Measurements from ENCODE around the gene PUM2. TPM values are rescaled to one million over a fixed set of nuclear protein-coding genes. Genes with fewer than 3 reads are reported as not detected.

The PUM2 gene
- total RNA-seq, 1 experiment from 2014 or later, result 96.8 TPM

DNA sequence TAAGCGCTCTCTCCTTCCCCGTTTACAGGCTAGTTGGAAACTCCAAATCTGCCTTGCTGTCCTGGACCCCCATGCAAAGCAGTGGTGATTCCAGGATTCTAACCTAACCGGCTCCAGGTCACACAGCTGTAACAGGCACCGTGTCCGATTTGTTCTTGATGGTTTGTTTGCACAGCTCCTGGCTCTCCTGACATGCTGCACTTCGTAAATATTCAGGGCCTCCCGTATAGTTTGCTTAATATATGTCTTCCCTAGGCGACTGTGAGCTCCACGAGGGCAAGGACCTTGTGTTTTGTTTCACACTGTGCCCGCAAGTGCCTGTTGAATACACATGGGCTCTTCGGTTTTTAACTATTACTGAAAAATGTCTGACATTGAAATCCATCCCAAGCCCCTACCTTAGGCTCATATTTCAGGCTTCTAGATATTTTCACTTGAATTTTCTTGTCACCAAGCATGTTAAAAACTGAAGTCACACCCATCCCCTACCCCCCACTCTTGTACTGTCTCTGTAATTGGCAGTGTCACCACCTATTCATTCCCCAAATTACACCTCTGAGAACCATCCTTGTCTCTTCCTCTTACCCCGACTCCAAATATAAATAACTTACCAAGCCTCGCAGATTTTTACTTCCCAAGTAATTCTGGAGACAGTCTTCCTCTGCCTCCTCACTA, 1.0 kb upstream of the PUM2 start:
- H3K4me1 Mint-ChIP-seq (ENCODE audit: low read depth, unreplicated experiment), result peaks cover 12% of the 10 kb centered on the region
- H3K4me3 Mint-ChIP-seq (ENCODE audit: low read depth, unreplicated experiment), result no peak overlapping the region
- TF ChIP-seq, protein P1, sequence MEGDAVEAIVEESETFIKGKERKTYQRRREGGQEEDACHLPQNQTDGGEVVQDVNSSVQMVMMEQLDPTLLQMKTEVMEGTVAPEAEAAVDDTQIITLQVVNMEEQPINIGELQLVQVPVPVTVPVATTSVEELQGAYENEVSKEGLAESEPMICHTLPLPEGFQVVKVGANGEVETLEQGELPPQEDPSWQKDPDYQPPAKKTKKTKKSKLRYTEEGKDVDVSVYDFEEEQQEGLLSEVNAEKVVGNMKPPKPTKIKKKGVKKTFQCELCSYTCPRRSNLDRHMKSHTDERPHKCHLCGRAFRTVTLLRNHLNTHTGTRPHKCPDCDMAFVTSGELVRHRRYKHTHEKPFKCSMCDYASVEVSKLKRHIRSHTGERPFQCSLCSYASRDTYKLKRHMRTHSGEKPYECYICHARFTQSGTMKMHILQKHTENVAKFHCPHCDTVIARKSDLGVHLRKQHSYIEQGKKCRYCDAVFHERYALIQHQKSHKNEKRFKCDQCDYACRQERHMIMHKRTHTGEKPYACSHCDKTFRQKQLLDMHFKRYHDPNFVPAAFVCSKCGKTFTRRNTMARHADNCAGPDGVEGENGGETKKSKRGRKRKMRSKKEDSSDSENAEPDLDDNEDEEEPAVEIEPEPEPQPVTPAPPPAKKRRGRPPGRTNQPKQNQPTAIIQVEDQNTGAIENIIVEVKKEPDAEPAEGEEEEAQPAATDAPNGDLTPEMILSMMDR (IDR thresholded peaks at IDR 0.05; ENCODE audit: unreplicated experiment), result no peak
- H3K36me3 Mint-ChIP-seq (ENCODE audit: insufficient read depth, unreplicated experiment), result no peaks in the 10 kb centered on the region
- H3K9me3 Mint-ChIP-seq (ENCODE audit: low read depth, unreplicated experiment), result no peaks in the 10 kb centered on the region
- H3K27ac Mint-ChIP-seq (ENCODE audit: unreplicated experiment), result no peak overlapping the region
- no peak for DNase-seq
- BruUV-seq (replicated peaks), result no TSS peak
- H3K27me3 Mint-ChIP-seq (ENCODE audit: unreplicated experiment), result no peaks in the 10 kb centered on the region
- CTCF ChIA-PET, result interaction anchor here (0.6 to 0.7 kb wide), 2 partner anchors 26 to 27 kb away, joined by 3 read pairs; no protein-coding TSS in a partner anchor
- intact Hi-C loops (cut with micrococcal nuclease; ENCODE audit: unreplicated experiment), result no loop called here

DNA sequence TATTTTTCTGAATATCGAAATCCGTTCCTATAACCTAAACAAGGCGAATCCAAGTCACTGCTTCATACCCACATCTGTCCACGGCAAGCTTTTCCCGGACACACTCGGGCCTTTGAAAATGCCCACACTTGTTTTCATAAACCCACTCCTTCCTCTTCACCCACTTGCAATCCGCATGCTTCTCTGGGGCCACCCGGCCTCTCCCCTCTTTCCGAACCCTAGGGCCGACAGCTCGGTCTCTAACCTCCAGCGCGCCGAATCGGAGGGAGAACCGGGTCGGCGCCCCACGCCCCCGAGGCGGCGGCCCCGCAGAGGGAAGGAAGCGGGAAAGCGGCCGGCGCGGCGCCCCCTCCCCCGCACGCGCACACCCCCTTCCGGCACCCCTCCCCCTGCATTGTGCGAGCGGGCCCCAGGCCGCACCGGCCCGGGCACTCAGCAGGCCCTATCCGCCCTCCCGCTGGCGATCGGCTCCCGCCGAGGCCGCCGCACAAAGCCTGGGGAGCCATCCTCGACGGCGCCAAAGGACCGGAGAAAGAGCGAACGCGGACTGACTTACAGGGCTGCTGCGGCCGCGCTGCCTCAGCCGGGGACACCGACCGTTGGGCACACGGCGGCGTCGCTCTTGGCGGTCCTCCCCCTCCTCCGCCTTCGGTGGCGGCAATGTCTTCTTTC, 467 bp downstream of the PUM2 start:
- no TSS peak for BruUV-seq (replicated peaks)
- Mint-ChIP-seq H3K4me1 (ENCODE audit: low read depth, unreplicated experiment) (peaks cover 20% of the 10 kb centered on the region), H3K4me3 (ENCODE audit: low read depth, unreplicated experiment) (no peak overlapping the region), H3K27ac (ENCODE audit: unreplicated experiment) (peak overlapping the region; percentile 81), H3K36me3 (ENCODE audit: insufficient read depth, unreplicated experiment) (peaks cover 5% of the 10 kb centered on the region), H3K9me3 (ENCODE audit: low read depth, unreplicated experiment) (no peaks in the 10 kb centered on the region), H3K27me3 (ENCODE audit: unreplicated experiment) (no peaks in the 10 kb centered on the region)
- TF ChIP-seq, protein P1 (IDR thresholded peaks at IDR 0.05; ENCODE audit: unreplicated experiment), result no peak
- peak; percentile 62 for DNase-seq
- intact Hi-C loops (cut with micrococcal nuclease; ENCODE audit: unreplicated experiment), result no loop called here
- CTCF ChIA-PET, result no interaction called here

- no peak for DNase-seq
- Mint-ChIP-seq H3K9me3 (ENCODE audit: low read depth, unreplicated experiment) (no peaks in the 10 kb centered on the region), H3K27me3 (ENCODE audit: unreplicated experiment) (no peaks in the 10 kb centered on the region), H3K4me1 (ENCODE audit: low read depth, unreplicated experiment) (peaks cover 20% of the 10 kb centered on the region), H3K27ac (ENCODE audit: unreplicated experiment) (peak overlapping the region; percentile 81), H3K36me3 (ENCODE audit: insufficient read depth, unreplicated experiment) (peaks cover 9% of the 10 kb centered on the region), H3K4me3 (ENCODE audit: low read depth, unreplicated experiment) (no peak overlapping the region)
- intact Hi-C loops (cut with micrococcal nuclease; ENCODE audit: unreplicated experiment), result no loop called here
- TF ChIP-seq, protein P1 (IDR thresholded peaks at IDR 0.05; ENCODE audit: unreplicated experiment), result no peak
- TSS peak; percentile 39 for BruUV-seq (replicated peaks)
- CTCF ChIA-PET, result no interaction called here
These were observed 1.1 kb downstream of the PUM2 start for GRCh38 chr2:20349513-20349921.

DNA sequence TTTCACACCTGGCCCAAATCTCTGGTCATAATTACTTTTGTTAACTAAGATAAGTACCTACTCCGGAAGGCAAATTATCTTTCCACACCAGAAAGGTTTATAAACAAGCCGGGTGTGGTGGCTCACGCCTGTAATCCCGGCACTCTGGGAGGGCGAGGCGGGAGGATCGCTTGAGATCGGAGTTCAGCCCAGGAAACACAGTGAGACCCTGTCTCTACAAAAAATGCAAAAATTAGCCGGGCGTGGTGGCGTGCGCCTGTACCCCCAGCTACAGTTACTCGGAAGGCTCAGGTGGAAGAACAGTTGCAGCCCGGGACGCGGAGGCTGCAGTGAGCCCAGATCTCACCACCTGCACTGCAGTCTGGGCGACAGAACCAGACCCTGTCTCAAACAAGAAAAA, 2.1 kb downstream of the PUM2 start:
- intact Hi-C loops (cut with micrococcal nuclease; ENCODE audit: unreplicated experiment), result no loop called here
- TF ChIP-seq, protein P1 (IDR thresholded peaks at IDR 0.05; ENCODE audit: unreplicated experiment), result no peak
- Mint-ChIP-seq H3K27ac (ENCODE audit: unreplicated experiment) (no peak overlapping the region), H3K4me3 (ENCODE audit: low read depth, unreplicated experiment) (no peak overlapping the region), H3K27me3 (ENCODE audit: unreplicated experiment) (no peaks in the 10 kb centered on the region), H3K36me3 (ENCODE audit: insufficient read depth, unreplicated experiment) (peaks cover 9% of the 10 kb centered on the region), H3K9me3 (ENCODE audit: low read depth, unreplicated experiment) (no peaks in the 10 kb centered on the region), H3K4me1 (ENCODE audit: low read depth, unreplicated experiment) (peaks cover 20% of the 10 kb centered on the region)
- CTCF ChIA-PET, result no interaction called here
- DNase-seq, result peak; percentile 15
- BruUV-seq (replicated peaks), result no TSS peak
